IPS-NIHi11 (cell line): ENCODE data around the gene FUT9.
"Not testable (repeated sequence)": the region's sequence is repeated elsewhere in the genome, so short reads cannot be mapped to it uniquely, and the experiment has no call there.

Experiments used
- DNase-seq: peaks from one replicate; pipeline ENCODE4 v3.0.0; 2012; ENCODE audit warnings: mixed read lengths, low spot score

Gene FUT9

DNA sequence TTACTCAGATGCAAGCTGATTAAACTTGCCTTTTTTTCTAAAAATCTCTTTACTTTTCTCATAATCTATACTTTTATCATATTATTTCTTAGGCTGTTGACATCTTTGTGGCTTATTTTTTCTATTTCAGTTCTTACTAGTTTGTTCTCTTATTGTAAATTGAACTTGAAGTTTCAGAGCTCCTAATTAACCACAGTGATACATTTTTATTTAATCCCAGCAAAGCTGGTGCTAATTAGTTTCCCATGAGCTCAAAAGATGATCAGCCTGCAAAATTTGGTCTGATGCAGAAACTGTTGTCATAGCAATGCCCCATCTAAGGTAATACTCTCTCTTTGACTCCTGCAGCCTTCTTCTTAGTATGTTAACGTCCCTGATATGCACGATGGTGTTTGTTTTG is 170.3 kb downstream of the FUT9 start:
- no peak for DNase-seq

DNA sequence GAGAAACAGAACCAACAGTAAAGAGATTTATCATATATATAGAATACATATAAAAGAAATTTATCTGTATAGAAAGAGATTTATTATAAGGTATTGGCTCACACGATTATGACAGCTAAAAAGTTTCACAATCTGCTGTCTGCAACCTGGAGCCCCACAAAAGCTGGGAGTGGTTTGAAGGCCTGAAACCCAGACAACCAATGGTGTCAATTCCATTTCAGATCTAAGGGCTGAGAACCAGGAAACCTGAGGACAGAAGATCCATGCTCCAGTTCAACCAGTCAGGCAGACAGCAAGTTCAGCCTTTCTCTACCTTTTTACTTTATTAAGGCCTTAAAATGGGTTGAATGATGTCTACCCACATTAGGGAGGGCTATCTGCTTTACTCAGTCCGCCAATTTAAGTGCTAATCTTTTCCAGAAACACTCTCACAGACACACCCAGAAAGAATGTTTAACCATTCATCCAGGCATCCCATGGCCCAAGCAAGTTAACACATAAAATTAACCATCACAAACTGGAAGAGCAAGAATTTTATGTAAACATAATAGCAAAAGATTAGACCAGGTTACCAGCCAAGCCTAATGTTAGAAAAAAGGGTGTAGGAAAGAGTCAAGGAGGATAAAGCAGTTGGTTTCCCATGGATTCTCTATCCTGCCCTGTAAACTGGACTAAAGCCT is 170.9 kb downstream of the FUT9 start:
- DNase-seq = no peak

DNA sequence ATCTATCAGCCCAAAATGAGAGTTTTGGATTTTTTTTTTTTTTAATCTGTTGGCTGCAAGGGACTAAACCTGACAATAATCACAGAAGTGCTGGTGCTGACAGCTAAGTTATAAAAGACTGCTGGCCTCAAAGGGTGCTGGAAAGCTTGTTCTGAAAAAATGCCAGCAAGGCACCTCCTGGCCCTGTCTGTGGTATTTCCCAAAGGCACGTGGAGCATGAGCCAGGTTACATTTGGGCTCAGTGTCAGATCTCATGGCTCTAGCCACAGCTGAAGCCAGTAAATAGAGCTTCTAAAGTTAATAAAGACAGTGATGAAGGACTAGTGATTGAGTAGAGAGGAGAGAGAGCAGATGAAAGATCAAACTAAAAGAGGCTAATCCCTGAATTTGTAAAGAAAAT is 178.9 kb downstream of the FUT9 start:
- DNase-seq = peak; percentile 10

GRCh38 chr6:96195272-96195671 is 179.5 kb downstream of the FUT9 start:
- no peak for DNase-seq

DNA sequence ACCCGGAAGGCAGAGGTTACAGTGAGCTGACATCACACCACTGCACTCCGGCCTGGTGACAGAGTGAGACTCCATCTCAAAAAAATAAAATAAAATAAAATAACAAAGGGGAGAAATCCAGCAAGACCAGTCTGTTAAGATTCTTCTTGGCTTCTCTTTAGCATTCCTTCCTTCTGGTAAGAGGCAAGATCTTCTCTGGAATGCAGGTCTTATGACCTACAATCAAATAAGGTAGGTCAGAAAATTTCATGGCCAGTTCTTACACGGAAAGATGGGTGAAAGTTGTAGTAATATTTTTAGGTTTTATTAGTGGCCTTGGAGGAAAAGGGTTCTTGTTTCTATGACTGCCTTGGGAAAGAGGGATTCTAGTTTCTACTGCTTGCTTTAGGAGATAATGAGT is 180.9 kb downstream of the FUT9 start:
- DNase-seq = peak; percentile 16

GRCh38 chr6:96197241-96197640 is 181.5 kb downstream of the FUT9 start:
- DNase-seq = no peak

DNA sequence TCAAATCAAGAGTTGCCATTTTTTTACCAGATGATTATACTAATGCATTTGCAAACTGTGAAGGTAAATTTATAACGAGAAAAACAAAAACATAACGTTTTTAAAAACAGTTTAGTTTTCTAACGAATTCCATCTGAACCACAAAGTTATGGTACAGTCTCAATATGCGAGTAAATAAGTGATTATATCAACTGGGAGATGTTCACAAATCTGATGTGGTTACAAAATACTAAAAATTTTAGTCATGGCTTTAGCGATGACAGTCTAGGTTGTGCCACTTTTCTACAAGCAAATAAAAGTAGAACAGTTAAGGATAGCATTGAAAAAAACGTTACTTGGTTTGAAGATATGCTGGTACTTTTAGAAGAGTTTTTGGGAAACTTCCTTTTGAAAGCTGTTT is 186.8 kb downstream of the FUT9 start:
- no peak for DNase-seq

DNA sequence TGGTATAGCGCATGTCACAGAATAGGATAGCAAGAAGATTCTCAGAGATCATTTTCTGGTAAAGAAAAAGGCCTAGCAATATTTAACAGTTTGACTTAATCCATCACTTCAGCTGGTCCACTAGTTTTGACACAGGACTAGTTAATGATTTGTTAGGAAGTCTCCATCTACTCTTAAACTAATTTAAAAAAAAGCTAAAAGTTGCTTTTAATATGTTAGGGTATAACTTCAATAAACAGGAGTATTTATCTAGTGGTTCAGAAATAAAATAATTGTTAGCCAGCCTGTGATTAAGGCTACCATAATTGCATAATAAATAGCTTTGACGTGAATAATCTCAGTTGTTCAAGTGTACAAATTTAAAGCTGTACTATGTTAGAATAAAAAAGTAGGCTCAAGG is 195.6 kb downstream of the FUT9 start:
- DNase-seq = no peak

DNA sequence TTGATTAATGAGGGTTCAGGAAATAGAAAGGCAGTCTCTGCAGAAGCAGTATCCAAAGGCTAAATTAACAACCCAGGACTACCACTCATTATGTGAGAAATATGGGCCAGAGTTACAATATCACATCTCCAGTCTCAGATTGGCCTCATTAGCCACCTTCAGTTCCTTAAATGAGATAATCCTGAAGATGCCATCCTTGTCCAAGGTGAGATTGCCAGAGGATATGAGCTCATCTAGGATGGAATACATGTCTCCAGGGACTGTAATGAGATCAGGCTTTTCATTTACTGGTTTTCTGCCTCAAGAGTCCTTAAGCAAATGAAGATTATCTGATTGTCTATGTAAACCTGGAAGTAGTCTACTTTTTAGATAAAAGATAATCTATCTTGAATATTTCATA is 196.3 kb downstream of the FUT9 start:
- DNase-seq = no peak

GRCh38 chr6:96213784-96214183 is 198.0 kb downstream of the FUT9 start:
- DNase-seq = no peak

GRCh38 chr6:96223695-96224094 is 207.9 kb downstream of the FUT9 start:
- DNase-seq = no peak

DNA sequence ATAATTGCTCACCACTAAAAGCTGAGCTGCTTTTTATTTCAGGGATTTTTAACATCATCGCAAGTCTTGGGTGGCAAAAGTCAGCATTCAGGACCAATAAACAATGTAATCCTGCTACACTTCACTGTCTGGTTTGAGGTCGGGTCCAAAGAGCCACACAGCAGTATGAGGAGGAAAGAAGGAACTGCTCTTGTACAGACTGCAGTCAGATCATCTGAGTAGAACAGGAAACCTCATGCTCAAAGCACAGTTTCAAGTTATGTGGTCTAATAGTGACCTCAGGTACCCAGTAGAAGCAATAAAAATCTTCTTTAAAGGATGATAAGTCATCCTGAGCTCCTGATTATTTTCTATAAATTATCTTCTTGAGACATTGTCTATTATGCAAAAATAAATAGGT is 211.4 kb downstream of the FUT9 start:
- DNase-seq = no peak

GRCh38 chr6:96234444-96234843 is 218.7 kb downstream of the FUT9 start:
- no peak for DNase-seq

- DNase-seq = no peak
These were observed 220.2 kb downstream of the FUT9 start for GRCh38 chr6:96235927-96236326.

- DNase-seq = no peak
These were observed 220.7 kb downstream of the FUT9 start for GRCh38 chr6:96236471-96236870.

DNA sequence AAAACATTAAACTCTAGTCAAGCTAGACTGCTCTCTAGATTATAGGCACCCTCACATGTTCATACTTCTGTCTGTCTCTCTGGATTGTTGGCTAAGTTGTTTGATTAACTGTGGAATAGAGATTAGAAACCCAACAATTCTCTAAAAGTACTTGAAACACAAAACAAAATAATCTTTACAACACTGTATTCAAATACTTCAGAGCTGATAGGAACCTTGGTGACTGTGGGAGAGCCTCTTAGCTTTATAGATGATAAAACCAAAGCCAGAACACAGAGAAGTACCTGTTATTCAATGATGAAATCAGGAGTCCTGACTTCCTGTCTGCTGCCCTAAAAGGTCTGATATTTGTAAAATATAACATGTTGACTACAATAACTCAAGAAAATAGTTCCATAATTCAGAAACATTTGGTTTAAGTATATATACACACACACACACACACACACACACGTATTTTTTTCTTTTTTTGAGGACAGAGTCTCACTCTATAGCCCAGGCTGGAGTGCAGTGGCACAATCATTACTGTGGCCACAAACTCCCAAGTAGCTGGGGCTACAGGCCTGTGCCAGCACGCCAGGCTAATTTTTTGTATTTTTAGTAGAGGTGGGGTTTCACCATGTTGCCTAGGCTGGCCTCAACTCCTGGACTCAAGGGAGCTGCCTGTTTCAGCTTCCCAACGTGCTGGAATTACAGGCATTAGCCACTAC is 222.0 kb downstream of the FUT9 start:
- no peak for DNase-seq

DNA sequence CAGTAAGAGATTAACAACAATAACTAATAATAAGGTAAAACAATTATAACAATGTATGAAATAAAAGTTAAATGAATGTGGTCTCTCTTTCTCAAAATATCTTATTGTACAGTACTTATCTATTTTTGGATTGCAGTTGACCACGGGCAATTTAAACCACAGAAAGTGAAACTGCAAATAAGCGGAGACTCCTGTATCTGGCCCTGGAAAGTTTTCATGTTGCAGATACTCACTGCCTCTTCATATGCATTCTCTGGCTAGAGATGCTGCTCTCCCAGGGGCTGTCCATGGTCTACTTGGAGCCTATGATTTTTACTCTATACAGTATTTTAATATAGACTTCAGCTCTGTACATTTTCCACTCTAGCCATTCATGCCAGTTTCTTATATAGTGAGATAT is 230.8 kb downstream of the FUT9 start:
- DNase-seq = no peak

DNA sequence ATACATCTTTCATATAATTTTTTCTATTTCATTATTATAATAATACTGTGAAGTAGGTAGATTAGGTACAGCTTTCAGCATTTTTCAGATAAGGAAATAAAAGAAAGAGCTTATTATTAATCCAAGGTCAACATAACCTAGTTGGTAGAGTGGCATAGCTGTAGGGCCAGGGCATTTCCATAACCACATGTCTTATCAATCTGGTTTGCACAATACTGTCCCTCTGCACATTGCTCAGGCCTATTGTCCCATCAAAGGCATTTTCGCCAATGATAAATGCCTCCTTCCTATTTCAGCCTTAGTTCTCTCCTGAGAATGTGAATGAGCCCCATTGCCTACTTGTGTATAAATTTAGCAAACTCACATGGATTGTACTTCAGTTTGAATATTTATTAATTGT is 234.0 kb downstream of the FUT9 start:
- DNase-seq = no peak

GRCh38 chr6:96257751-96258150 is 242.0 kb downstream of the FUT9 start:
- DNase-seq = no peak

DNA sequence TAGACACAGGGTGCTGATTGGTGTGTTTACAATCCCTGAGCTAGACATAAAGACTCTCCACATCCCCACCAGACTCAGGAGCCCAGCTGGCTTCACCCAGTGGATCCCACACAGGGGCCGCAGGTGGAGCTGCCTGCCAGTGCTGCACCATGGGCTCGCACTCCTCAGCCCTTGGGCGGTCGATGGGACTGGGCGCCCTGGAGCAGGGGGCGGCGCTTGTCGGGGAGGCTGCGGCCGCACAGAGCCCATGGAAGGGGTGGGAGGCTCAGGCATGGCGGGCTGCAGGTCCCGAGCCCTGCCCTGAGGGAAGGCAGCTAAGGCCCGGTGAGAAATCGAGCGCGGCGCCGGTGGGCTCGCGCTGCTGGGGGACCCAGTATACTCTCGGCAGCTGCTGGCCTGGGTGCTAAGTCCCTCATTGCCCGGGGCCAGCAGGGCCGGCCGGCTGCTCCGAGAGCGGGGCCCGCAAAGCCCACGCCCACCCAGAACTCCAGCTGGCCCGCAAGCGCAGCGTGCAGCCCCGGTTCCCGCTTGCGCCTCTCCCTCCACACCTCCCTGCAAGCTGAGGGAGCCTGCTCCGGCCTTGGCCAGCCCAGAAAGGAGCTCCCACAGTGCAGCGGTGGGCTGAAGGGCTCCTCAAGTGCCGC is 245.1 kb downstream of the FUT9 start:
- not testable (repeated sequence) for DNase-seq
